ENCODE measurements around the gene RPS27L. TPM values are rescaled to one million over a fixed set of nuclear protein-coding genes. Genes with fewer than 3 reads are reported as not detected.

The RPS27L gene
- total and polyA plus RNA-seq, 2 of the 8 experiments (the other 6 are each of a cell fraction or from before 2014, with no cell fraction given) = 115 to 143 TPM

DNA sequence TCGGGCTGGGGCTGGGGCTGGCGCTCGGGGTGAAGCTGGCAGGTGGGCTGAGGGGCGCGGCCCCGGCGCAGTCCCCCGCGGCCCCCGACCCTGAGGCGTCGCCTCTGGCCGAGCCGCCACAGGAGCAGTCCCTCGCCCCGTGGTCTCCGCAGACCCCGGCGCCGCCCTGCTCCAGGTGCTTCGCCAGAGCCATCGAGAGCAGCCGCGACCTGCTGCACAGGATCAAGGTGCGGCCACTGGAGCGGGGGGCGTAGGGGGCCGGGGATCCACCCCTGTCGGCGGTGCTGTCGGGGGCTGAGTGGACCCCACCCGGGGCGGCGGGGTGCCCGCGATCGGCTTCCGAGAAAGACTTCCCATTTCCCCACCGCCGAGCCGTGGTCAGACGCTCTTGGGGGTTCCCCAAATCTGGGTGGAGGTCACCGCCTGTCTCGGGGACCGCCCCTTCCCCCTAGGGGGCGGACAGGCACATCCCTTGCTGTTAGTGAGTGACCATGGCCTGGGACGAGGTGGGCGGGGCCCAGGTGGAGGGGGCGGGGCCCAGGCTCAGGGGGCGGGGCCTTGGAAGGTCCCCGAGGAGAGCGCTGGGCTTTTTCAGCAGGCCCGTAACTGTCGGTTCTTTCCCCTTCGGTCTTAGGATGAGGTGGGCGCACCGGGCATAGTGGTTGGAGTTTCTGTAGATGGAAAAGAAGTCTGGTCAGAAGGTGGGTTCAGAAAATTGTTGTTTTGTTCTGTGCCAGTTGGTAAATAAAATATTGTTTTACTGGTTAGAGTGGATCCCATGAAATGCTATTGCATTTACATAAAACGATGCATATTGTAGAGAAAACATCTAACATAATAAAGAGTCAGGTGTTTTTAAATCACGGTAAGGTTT lies 35.0 kb downstream of the RPS27L start:
- 14% methylated on average over 13 of the region's 59 CpGs; no CpG with 5 or more reads in 1 of the 2 experiments for WGBS, 2 experiments (ENCODE audit: extremely low coverage in 1 of 2, insufficient coverage in 1 of 2, insufficient read length in 1 of 2, insufficient replicate concordance in 2 of 2, low coverage in 1 of 2, low lambda C conversion rate in 2 of 2, missing lambda C conversion rate in 1 of 2)
- 0 out of 2 replicates have a peak, but pooled peaks have one; percentile 38 for TF ChIP-seq TAF1 (IDR thresholded peaks at IDR 0.05; ENCODE audit: low read depth, low read length)
- peak in 1 of 2 experiments; percentile 92; a peak in 2 of 4 replicates for TF ChIP-seq HDAC2 (IDR thresholded peaks at IDR 0.05; ENCODE audit: borderline replicate concordance in 1 of 2, low read depth in 2 of 2, low read length in 2 of 2)
- TF ChIP-seq SP1 (IDR thresholded peaks at IDR 0.05; ENCODE audit: low read depth, low read length) = peak; percentile 27; the same call in 1 of the 2 replicates
- TF ChIP-seq TAF7 (optimal IDR thresholded peaks at IDR 0.05; ENCODE audit: borderline replicate concordance, low read depth, low read length) = peak; percentile 40
- TF ChIP-seq HDAC6 (IDR thresholded peaks at IDR 0.05; ENCODE audit: low read depth, low read length) = no peak
- TF ChIP-seq TEAD4 (IDR thresholded peaks at IDR 0.05; ENCODE audit: low read depth, low read length) = no peak
- TF ChIP-seq SIN3A (conservative IDR thresholded peaks at IDR 0.05 in 1 of 2, IDR thresholded peaks at IDR 0.05 in 1 of 2; ENCODE audit: low read depth in 1 of 2, low read length in 2 of 2) = peak; percentile 29 to 61; a peak in 1 of 4 replicates
- TF ChIP-seq TBP (IDR thresholded peaks at IDR 0.05; ENCODE audit: low read depth, low read length) = 0 out of 2 replicates have a peak, but pooled peaks have one; percentile 7
- peak; percentile 97 for TF ChIP-seq KDM4A (IDR thresholded peaks at IDR 0.05; ENCODE audit: low read depth, low read length, severe bottlenecking)

More for the DNA sequence above, 35.0 kb downstream of the RPS27L start:
- no peak overlapping the region for H4K91ac ChIP-seq (replicated peaks; ENCODE audit: insufficient read length, low read length)
- peak overlapping the region; percentile 70 to 89 for H3K4me2 ChIP-seq (ENCODE audit: insufficient read depth in 1 of 2, low read depth in 2 of 2, low read length in 2 of 2)
- no peaks in the 10 kb centered on the region for H3K79me2 ChIP-seq (ENCODE audit: control insufficient read depth in 1 of 2, insufficient read depth in 2 of 2, low read length in 2 of 2)
- peaks cover 0 to 5% of the 10 kb centered on the region in 2 experiments; a peak in 1 of 4 replicates for H3K9me3 ChIP-seq (ENCODE audit: insufficient read depth in 2 of 2, low read depth in 1 of 2, low read length in 1 of 2)
- H3K9ac ChIP-seq (replicated peaks in 1 of 4; ENCODE audit: extremely low read depth in 1 of 4, low read depth in 3 of 4, low read length in 3 of 4) = peak overlapping the region in 1 of 4 experiments; percentile 64; a peak in 2 of 7 replicates
- ChIA-PET CTCF (ENCODE audit: partially characterized antibody) (no interaction called here), POLR2A (ENCODE audit: partially characterized antibody) (no interaction called here)
- H4K20me1 ChIP-seq (replicated peaks in 1 of 2; ENCODE audit: control insufficient read depth in 1 of 2, insufficient read depth in 2 of 2, low read length in 2 of 2) = no peaks in the 10 kb centered on the region
- no peak overlapping the region for H3K56ac ChIP-seq (replicated peaks; ENCODE audit: insufficient read length, low read depth, low read length)
- no peak overlapping the region for H3K14ac ChIP-seq (ENCODE audit: insufficient read length)
- no peak overlapping the region for H2BK15ac ChIP-seq (ENCODE audit: low read length)
- peaks cover 0 to 4% (median 2%) of the 10 kb centered on the region in 4 experiments; a peak in 1 of 7 replicates for H3K4me1 ChIP-seq (replicated peaks in 1 of 4; ENCODE audit: control insufficient read depth in 3 of 4, insufficient read depth in 4 of 4, low read length in 3 of 4)
- no peak overlapping the region for H3K27ac ChIP-seq (ENCODE audit: low read depth, low read length)
- no peak overlapping the region for H3K23ac ChIP-seq (ENCODE audit: insufficient read length)
- no peak overlapping the region for H2BK5ac ChIP-seq (ENCODE audit: low read depth, low read length)
- H2BK20ac ChIP-seq (ENCODE audit: low read length) = no peak overlapping the region
- FAIRE-seq (no peak), DNase-seq (ENCODE audit: low read depth in 1 of 2, low spot score in 2 of 2) (peak; percentile 21 to 100)
- no peak overlapping the region for H2BK120ac ChIP-seq (replicated peaks; ENCODE audit: low read depth, low read length)
- H4K5ac ChIP-seq (ENCODE audit: insufficient read length, low read depth, low read length) = no peak overlapping the region
- no peak overlapping the region for H2BK12ac ChIP-seq (ENCODE audit: low read depth, low read length)
- H3K27me3 ChIP-seq (replicated peaks in 1 of 4; ENCODE audit: control insufficient read depth in 3 of 4, extremely low read depth in 1 of 4, insufficient read depth in 3 of 4, low read length in 3 of 4) = no peaks in the 10 kb centered on the region
- peaks cover 3% of the 10 kb centered on the region for H3K23me2 ChIP-seq (ENCODE audit: low read depth, low read length)
- no peak overlapping the region for H2AK5ac ChIP-seq (ENCODE audit: low read depth, low read length)
- H2AFZ ChIP-seq (ENCODE audit: low read length) = no peak overlapping the region
- no peaks in the 10 kb centered on the region for H3K79me1 ChIP-seq (ENCODE audit: low read depth, low read length)
- H4K8ac ChIP-seq (ENCODE audit: extremely low read depth, insufficient read depth, low read length) = no peak overlapping the region; the same call in 1 of the 2 replicates
- peaks cover 0 to 1% (median 0%) of the 10 kb centered on the region in 4 experiments; a peak in 1 of 8 replicates for H3K36me3 ChIP-seq (ENCODE audit: control insufficient read depth in 2 of 4, insufficient read depth in 4 of 4, low read length in 3 of 4)
- no peak overlapping the region for H3K4ac ChIP-seq (replicated peaks; ENCODE audit: insufficient read length, low read depth, low read length)
- H3K4me3 ChIP-seq (ENCODE audit: extremely low read depth in 1 of 4, insufficient read depth in 2 of 4, low read depth in 3 of 4, low read length in 4 of 4) = peak overlapping the region; percentile 75 to 97 (median 81)
- H3K18ac ChIP-seq (ENCODE audit: extremely low read depth, low read length) = no peak overlapping the region

All from H1 (cell line).